Tibial artery (tissue), 4 donors: Measurements from ENCODE around the gene IPO8.

ENCODE experiments used
- DNase-seq, 2 donors: peaks; one replicate each; pipeline ENCODE4 v3.0.0-alpha.2; 2019
- H3K27ac ChIP-seq, 2 donors: fragments of 200-600 bp; sonication (generic) in 1 of 2; 1 replicate in 1 of 2; 2 replicates in 1 of 2; pipeline ENCODE4 v1.5.1; 2018 to 2019; ENCODE audit warnings: mild to moderate bottlenecking in 1 of 2
- H3K27me3 ChIP-seq, 2 donors: fragments of 200-600 bp; sonication (generic) in 1 of 2; one replicate each; pipeline versions ENCODE4 v1.5.1 to v1.6.0; 2016 to 2019
- H3K36me3 ChIP-seq, 3 donors: fragments of 200-600 bp; sonication (generic) in 2 of 3; one replicate each; pipeline ENCODE4 v1.5.1; 2016 to 2019; ENCODE audit warnings: mild to moderate bottlenecking in 2 of 3
- H3K4me1 ChIP-seq, 4 donors: fragments of 200-600 bp; sonication (generic) in 2 of 4; 1 replicate in 3 of 4; 2 replicates in 1 of 4; pipeline ENCODE4 v1.5.1; 2016 to 2019
- H3K4me3 ChIP-seq, 2 donors: fragments of 200-600 bp; sonication (generic) in 1 of 2; 1 replicate in 1 of 2; 2 replicates in 1 of 2; pipeline ENCODE4 v1.5.1; 2018 to 2019; ENCODE audit warnings: mild to moderate bottlenecking in 2 of 2
- H3K9me3 ChIP-seq, 3 donors: fragments of 200-600 bp; sonication (generic) in 1 of 3; one replicate each; pipeline ENCODE4 v1.5.1; 2016 to 2019
- intact Hi-C: fragments of 100-400 bp; cut with DNase I; formaldehyde crosslinking; loops from one replicate; pipeline ENCODE4 v1.15.0; 2023; ENCODE audit warnings: low total_unique reads
- TF ChIP-seq, protein P1 (sequence below), 2 experiments: fragments of 200-600 bp in 1 of 2; fragments of 450-650 bp in 1 of 2; IDR thresholded peaks; one replicate each; pipeline ENCODE4 v1.5.1; 2017 to 2019; ENCODE audit warnings: antibody characterized with exemption in 2 of 2, mild to moderate bottlenecking in 1 of 2, moderate library complexity in 1 of 2

IPO8 gene

DNA sequence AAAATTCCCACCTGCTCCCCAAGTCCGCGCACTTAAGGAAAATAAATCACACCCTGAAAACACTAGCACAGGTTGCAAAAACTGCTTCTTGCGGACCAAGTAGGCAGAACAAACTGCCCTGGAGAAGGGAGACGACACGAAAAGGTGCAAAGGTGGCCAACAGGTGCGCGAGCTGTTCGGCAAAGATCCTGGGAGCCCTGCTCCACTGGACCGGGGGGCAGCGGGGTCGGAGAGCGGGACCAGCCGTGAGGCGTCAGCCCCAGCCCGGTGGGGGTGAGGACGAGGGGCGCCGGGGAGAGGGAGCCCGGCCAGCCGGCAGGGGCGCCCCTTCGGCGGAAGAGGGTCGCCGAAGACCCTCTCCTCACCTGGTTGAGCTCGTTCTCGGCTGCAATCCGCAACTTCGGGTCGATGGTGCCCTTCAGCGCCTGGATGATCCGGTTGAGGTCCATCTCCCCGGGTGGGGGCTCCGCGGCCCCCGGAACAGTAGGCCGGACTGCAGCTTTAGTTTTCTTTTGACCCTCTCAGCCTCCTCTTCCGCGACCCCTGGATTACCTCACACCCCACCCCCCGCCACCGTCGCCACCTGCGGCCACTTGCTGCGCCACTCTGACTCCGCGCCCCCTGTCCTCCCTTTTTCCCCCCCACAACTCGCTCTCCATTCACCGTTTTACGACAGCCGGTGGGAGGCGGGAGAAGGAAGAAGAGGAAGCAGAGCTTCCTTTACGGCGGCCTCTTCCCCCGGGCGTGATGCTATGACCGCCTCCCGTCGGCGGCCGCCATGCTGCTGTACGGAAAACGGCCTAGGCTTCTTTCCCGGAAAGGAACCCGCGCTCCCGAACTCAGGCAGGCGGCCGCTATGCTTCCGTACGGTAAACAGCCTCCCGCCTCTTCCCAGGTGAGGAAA lies at the start of gene IPO8:
Gene IPO8, minus strand, starts transcription at position 671 of the 904 bp plus-strand sequence. Its CDS starts 222 bp downstream, at position 449.
- Histone ChIP-seq H3K9me3 (no peaks in the 10 kb centered on the region), H3K4me3 (peak within 1 kb of the TSS; percentile 82 to 92), H3K27me3 (no peaks in the 10 kb centered on the region), H3K36me3 (no peaks in the 10 kb centered on the region), H3K4me1 (peaks cover 0 to 36% (median 19%) of the 10 kb centered on the region in 4 donors), H3K27ac (peak within 1 kb of the TSS; percentile 82 to 85)
- peak; percentile 95 to 96 for DNase-seq
- intact Hi-C loops, result loop anchor here (2.0 to 10.0 kb wide), 3 partner anchors 59 to 1313 kb away; partner anchors contain the start of genes CAPRIN2 and ERGIC2
- TF ChIP-seq, protein P1, sequence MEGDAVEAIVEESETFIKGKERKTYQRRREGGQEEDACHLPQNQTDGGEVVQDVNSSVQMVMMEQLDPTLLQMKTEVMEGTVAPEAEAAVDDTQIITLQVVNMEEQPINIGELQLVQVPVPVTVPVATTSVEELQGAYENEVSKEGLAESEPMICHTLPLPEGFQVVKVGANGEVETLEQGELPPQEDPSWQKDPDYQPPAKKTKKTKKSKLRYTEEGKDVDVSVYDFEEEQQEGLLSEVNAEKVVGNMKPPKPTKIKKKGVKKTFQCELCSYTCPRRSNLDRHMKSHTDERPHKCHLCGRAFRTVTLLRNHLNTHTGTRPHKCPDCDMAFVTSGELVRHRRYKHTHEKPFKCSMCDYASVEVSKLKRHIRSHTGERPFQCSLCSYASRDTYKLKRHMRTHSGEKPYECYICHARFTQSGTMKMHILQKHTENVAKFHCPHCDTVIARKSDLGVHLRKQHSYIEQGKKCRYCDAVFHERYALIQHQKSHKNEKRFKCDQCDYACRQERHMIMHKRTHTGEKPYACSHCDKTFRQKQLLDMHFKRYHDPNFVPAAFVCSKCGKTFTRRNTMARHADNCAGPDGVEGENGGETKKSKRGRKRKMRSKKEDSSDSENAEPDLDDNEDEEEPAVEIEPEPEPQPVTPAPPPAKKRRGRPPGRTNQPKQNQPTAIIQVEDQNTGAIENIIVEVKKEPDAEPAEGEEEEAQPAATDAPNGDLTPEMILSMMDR (IDR thresholded peaks at IDR 0.05), result no peak

DNA sequence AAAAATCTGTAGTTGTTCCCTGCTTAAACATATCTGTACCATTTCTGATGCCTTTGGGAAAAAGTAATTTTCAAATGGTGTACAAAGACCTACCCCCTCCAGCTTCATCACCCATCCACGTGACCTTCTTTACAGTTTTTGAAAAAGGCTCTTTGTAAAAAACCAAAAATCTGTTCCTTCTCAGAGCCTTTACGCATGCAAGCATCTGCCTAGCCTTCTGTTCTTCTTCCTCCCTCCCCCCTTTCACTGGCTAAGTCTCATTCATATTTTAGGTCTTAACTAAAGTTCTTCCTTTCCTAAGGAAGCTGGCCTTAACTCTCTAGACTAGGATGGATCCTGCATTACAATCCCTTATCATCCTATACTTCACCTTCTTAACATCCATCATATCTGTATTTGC lies 48.7 kb upstream of the IPO8 start:
- peaks cover 0 to 2% (median 0%) of the 10 kb centered on the region in 4 donors for H3K4me1 ChIP-seq
- H3K27me3 ChIP-seq, result no peaks in the 10 kb centered on the region
- H3K36me3 ChIP-seq, result peaks cover 0 to 28% (median 15%) of the 10 kb centered on the region in 3 donors
- TF ChIP-seq, protein P1 (IDR thresholded peaks at IDR 0.05), result no peak
- H3K4me3 ChIP-seq, result no peak overlapping the region
- no peak for DNase-seq
- no peak overlapping the region for H3K27ac ChIP-seq
- intact Hi-C loops, result no loop called here
- H3K9me3 ChIP-seq, result no peaks in the 10 kb centered on the region

DNA sequence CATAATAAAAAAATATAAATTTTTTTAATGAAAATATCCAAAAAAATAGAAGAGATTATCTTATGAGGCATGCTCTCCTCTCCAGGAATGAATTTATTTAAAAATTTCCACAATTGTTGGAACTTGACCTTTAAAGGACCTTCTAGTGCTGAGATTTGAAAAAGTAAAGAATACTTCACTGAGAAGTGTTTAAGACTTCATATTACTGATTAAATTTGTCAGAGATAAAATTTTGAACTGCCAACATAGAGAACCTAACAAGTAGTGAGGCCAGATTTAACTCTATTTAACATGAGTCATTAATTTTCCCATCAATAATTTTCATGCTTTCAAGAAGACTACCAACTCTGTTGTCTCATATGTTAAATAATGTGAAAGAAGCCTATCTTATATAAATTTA lies 44.6 kb upstream of the IPO8 start:
- no peak overlapping the region for H3K4me3 ChIP-seq
- H3K9me3 ChIP-seq, result no peaks in the 10 kb centered on the region
- H3K27ac ChIP-seq, result no peak overlapping the region
- peaks cover 14 to 27% (median 22%) of the 10 kb centered on the region in 3 donors for H3K36me3 ChIP-seq
- intact Hi-C loops, result no loop called here
- no peak for DNase-seq
- H3K27me3 ChIP-seq, result no peaks in the 10 kb centered on the region
- H3K4me1 ChIP-seq, result no peaks in the 10 kb centered on the region
- TF ChIP-seq, protein P1 (IDR thresholded peaks at IDR 0.05), result no peak

DNA sequence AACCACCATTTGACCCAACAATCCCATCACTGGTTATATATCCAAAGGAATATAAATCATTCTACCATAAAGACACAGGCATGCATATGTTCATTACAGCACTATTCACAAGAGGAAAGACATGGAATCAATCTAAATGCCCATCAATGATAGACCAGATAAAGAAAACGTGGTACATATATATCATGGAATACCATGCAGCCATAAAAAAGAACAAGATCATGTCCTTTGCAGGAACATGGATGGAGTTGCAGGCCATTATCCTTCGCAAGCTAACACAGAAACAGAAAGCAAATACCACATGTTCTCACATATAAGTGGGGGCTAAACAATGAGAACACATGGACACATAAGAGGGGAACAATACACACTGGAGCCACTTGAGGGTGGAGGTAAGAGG lies 43.4 kb upstream of the IPO8 start:
- intact Hi-C loops, result no loop called here
- TF ChIP-seq, protein P1 (IDR thresholded peaks at IDR 0.05), result no peak
- H3K27ac ChIP-seq, result no peak overlapping the region
- H3K27me3 ChIP-seq, result no peaks in the 10 kb centered on the region
- peaks cover 14 to 36% (median 27%) of the 10 kb centered on the region in 3 donors for H3K36me3 ChIP-seq
- H3K4me3 ChIP-seq, result no peak overlapping the region
- H3K9me3 ChIP-seq, result no peaks in the 10 kb centered on the region
- DNase-seq, result no peak
- H3K4me1 ChIP-seq, result no peaks in the 10 kb centered on the region

DNA sequence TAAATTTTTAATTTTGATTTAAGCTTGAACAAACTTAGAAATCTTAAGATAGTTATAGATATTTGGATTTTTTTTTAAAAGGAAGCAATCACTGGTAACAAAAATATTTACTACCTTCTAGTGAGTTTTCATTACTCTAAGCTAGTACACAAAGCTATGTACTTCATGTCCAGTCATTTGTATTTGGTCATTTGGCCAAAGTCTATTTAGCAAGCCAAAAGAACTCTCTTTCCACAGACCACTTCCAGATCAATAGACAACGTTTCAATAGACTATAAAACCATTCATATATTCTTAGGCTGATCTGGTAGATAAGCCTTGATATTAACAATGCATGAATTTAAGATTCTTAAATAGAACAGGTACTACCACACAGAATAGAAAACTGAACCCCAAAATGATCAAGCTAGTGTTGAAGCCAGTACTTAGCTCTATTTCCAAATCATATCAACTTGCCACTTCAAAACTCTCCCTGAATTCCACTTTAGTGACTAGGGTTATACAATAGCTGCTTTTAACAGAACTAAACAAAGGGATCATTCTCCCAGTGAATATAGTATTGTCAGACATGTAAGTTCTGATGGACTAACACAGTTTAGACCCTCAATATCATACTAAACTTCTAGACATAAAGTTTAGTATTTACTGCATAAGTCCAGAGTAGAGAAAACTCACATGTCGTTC lies 37.4 kb upstream of the IPO8 start:
- TF ChIP-seq, protein P1 (IDR thresholded peaks at IDR 0.05), result no peak
- H3K36me3 ChIP-seq, result peaks cover 19 to 38% (median 26%) of the 10 kb centered on the region in 3 donors
- H3K27ac ChIP-seq, result no peak overlapping the region
- no peak for DNase-seq
- no peaks in the 10 kb centered on the region for H3K4me1 ChIP-seq
- H3K9me3 ChIP-seq, result no peaks in the 10 kb centered on the region
- no peak overlapping the region for H3K4me3 ChIP-seq
- H3K27me3 ChIP-seq, result no peaks in the 10 kb centered on the region
- intact Hi-C loops, result no loop called here
